ENCODE measurements around the gene MICA.

GRCh38 chr6:31358302-31358701, 45.1 kb upstream of the MICA start:
- TF ChIP-seq CTCF (IDR thresholded peaks at IDR 0.05) (no peak), POLR2A (IDR thresholded peaks at IDR 0.05) (no peak)
